GM18505 (cell line): ENCODE results near the gene ARMH3.

Experiments used
- ATAC-seq: cut with Tn5 transposase; IDR thresholded peaks from one replicate; pipeline ENCODE4 v1.9.1; 2021; ENCODE audit not compliant: unreplicated experiment
- POLR2A ChIP-seq: IDR thresholded peaks from 4 replicates; pipeline ENCODE4 v1.6.1; 2011; ENCODE audit warnings: borderline replicate concordance; ENCODE audit not compliant: insufficient read depth, insufficient read length; ENCODE audit errors: extremely low read depth

The ARMH3 gene

DNA sequence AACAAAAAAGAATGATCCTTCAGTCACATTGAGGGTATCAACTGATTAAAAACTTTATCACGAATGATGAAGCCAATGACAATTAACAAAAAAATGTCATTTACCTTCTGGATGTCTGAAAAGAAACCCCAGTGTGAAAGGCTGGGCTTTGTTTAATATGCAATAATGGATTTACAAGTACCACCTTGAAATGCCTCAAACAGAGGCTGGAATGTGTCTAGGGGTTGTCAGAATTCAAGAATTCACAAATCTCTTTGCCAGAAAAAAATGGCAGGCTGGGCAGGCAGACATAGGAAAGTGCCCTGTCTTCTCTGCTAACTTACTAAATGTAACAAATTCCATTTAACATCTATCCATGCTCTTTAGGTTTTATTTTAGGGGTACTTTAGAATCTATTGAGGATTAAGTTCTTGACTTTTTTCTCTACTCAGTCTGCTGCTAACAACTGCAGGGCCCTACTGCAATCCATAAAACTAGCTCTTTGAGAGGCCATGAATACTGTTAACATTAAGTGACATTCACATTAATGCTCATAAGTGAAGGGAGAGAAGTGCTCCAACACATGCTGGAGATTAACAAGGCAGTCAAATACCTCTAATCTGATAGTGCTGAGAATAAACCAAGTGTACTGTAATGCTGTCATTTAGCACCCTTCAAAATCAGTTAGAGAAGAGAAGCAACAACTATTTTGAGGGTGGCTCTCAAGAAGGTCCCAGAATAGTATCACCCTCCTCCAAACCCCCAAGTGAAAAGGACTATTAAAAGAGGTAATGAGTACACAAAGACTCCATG is 169.3 kb downstream of the ARMH3 start:
- no peak for TF ChIP-seq POLR2A
- ATAC-seq: no peak

DNA sequence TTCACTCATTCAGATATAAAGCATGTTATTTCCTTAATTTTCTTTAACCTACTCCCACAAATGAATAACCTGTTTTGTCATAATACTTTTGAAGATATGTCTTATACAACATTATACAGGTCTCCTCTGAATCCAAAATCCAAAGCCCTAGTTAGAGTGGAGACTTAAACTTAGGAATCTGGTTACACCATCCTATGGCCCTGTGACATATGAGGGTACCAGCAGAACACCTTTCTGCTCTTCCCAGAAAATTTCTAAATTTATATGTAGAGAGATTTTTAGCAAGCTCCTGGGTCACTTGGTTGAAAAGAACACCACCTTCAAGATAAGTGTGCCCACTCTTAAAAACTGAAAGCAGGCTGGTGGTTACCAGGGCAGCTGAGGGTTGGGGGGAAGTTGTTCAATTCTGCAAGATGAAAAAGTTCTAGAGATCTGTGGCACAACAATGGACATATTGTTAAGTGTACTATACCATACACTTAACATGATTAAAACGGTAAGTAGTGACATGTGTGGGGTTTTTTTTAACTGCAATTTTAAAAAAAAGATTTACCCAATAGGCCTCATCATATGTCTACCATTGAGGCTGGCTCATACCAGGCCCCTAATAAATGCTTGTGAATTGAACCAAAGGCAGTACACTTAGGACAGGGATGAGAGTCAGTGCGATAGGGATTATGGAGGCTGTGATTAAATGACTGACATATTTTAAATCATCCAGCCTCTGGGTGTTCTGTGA is 174.8 kb downstream of the ARMH3 start:
- TF ChIP-seq POLR2A: no peak
- no peak for ATAC-seq

- no peak for ATAC-seq
- no peak for TF ChIP-seq POLR2A
Observed at GRCh38 chr10:101880232-101880573, 175.8 kb downstream of the ARMH3 start.

- TF ChIP-seq POLR2A: no peak
- ATAC-seq: no peak
Observed at GRCh38 chr10:101879456-101880231, 176.3 kb downstream of the ARMH3 start.

GRCh38 chr10:101878869-101879268 is 177.1 kb downstream of the ARMH3 start:
- no peak for ATAC-seq

GRCh38 chr10:101875068-101875688 is 180.8 kb downstream of the ARMH3 start:
- ATAC-seq: no peak
- no peak for TF ChIP-seq POLR2A

More at GRCh38 chr10:101878869-101879268, 177.1 kb downstream of the ARMH3 start:
- no peak for TF ChIP-seq POLR2A

DNA sequence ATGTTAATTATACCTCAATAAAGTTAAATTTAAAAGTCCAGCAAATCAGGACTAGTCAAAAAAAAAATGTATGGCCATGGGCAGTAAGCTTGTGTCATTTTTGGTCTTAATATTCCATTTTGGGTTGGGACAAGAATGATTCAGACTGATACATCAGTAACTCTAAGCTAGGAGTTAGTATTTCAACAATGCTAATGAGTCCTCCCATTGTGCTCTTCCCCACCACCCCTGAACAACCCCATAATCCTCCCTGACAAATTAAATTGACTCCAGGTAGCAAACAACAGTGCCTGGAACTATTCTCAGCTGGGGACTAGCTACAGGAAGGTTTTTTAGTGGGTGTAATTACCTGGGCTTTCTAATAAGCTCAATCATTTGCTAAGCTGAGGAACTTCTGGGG is 181.7 kb downstream of the ARMH3 start:
- TF ChIP-seq POLR2A: no peak
- no peak for ATAC-seq

GRCh38 chr10:101867931-101868330 is 188.0 kb downstream of the ARMH3 start:
- ATAC-seq: no peak

DNA sequence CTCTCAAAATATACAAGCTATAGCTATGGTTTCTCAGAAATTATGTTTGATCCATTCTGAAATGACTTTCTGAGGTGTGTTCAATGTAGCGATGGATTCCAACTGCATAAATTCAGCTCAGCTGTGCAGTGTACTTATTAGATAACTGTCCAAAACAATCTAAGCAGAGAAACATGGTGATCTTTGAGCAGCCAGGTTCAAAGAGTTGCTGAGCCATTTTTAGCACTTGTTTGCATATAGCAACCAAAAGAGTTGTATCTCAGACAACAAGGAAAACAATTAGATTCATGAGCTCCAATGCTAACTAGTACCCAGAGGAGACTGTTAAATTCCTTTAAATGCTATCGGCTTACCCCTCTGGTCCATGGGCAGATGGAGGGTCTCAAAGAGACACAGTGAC is 196.4 kb downstream of the ARMH3 start:
- ATAC-seq: no peak

More at GRCh38 chr10:101867931-101868330, 188.0 kb downstream of the ARMH3 start:
- no peak for TF ChIP-seq POLR2A

DNA sequence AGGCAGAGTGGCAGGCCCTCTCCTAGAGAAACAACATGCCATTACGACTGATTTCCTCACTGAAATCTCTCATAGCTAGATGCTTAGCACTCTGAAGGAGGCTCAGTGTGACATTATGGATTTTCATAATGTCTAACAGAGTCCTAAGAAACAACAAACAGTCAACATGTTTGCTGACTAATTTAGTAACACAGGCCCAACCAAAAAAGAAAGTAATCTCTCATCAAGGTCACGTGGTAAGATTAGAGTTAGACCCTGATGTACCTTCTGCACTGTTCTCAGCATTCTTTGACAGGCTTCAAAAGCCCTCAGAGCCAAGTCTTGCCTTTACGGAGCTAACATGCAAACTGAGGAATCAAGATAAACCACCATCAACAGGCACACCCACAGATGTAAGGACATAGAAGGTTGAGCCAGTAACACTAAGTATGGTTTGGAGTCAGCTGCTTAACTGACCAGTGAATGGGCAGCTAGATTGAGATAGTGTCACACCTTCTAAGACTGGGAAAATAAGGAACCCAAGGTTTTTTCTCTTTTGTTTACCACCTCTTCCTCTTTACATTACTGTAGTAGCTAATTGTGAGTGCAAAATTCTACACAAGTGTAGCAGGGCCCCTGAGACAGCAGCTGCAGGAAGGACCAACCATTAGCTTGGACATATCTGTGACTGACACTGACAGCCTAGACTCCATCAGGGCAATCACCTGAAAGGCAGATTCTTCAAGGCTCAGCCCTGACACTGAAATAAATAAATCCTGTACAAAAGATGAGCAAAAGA is 197.1 kb downstream of the ARMH3 start:
- TF ChIP-seq POLR2A: no peak
- ATAC-seq: no peak

More for the DNA sequence above, 196.4 kb downstream of the ARMH3 start:
- no peak for TF ChIP-seq POLR2A

DNA sequence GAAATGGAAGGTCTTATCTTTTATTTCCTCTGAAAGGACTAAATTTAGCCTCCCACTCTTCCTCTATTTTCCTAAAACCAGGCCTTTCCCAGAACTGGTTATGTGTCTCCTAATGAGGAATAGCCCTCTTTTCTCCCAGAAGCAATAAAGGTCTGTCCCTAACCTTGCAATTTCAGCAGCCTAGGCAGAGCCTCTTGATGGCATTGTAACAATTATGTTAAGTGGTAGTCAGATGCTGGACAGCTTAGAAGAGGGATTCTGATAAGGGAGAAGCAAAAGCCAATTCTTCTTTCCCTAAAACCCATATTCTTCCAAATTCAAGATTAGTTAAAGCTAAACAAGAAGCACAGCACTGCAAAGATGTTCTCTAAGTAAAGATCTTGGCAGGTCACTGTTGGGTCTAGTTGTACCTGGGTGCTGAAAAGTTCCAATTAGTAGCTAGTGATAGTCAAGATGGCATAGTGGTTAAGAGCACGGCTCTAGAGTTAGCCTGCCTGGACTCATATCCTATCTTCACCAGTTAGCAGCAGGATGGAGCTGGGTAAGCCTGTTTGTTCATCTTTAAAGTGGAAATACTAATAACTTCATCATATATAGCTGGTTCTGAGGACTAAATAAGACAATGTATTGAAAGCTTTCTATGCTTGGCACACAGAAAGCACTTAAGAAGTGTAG is 198.0 kb downstream of the ARMH3 start:
- no peak for ATAC-seq
- no peak for TF ChIP-seq POLR2A

- TF ChIP-seq POLR2A: no peak
- ATAC-seq: no peak
Observed at GRCh38 chr10:101856626-101857025, 199.3 kb downstream of the ARMH3 start.
